ENCODE measurements around the gene BECN2. TPM values are rescaled to one million over a fixed set of nuclear protein-coding genes. Genes with fewer than 3 reads are reported as not detected.

BECN2 gene
- total RNA-seq, 1 donor from 2014 or later: not detected

- no peak for TF ChIP-seq CTCF (IDR thresholded peaks at IDR 0.05; ENCODE audit: insufficient read depth, low read length, severe bottlenecking)
- no peaks in the 10 kb centered on the region for H3K36me3 ChIP-seq (ENCODE audit: control insufficient read depth, insufficient read depth, low read length)
- FAIRE-seq (no peak), DNase-seq (ENCODE audit: low read depth) (no peak)
- no peaks in the 10 kb centered on the region for H3K27me3 ChIP-seq (ENCODE audit: control insufficient read depth, insufficient read depth, low read length)
- no peak overlapping the region for H3K4me3 ChIP-seq (ENCODE audit: low read depth, low read length)
Observed at GRCh38 chr1:241926141-241926540, 31.4 kb upstream of the BECN2 start.

GRCh38 chr1:241927321-241927720 lies 30.2 kb upstream of the BECN2 start:
- Histone ChIP-seq H3K4me3 (ENCODE audit: low read depth, low read length) (no peak overlapping the region), H3K36me3 (ENCODE audit: control insufficient read depth, insufficient read depth, low read length) (no peaks in the 10 kb centered on the region), H3K27me3 (ENCODE audit: control insufficient read depth, insufficient read depth, low read length) (no peaks in the 10 kb centered on the region)
- no peak for TF ChIP-seq CTCF (IDR thresholded peaks at IDR 0.05; ENCODE audit: insufficient read depth, low read length, severe bottlenecking)
- no peak for FAIRE-seq
- no peak for DNase-seq (ENCODE audit: low read depth)

GRCh38 chr1:241932845-241933244 lies 24.7 kb upstream of the BECN2 start:
- no peaks in the 10 kb centered on the region for H3K36me3 ChIP-seq (ENCODE audit: control insufficient read depth, insufficient read depth, low read length)
- no peak for DNase-seq (ENCODE audit: low read depth)
- no peak for FAIRE-seq
- no peak for TF ChIP-seq CTCF (IDR thresholded peaks at IDR 0.05; ENCODE audit: insufficient read depth, low read length, severe bottlenecking)
- no peaks in the 10 kb centered on the region for H3K27me3 ChIP-seq (ENCODE audit: control insufficient read depth, insufficient read depth, low read length)
- no peak overlapping the region for H3K4me3 ChIP-seq (ENCODE audit: low read depth, low read length)

- Histone ChIP-seq H3K4me3 (ENCODE audit: low read depth, low read length) (no peak overlapping the region), H3K27me3 (ENCODE audit: control insufficient read depth, insufficient read depth, low read length) (no peaks in the 10 kb centered on the region), H3K36me3 (ENCODE audit: control insufficient read depth, insufficient read depth, low read length) (no peaks in the 10 kb centered on the region)
- FAIRE-seq (no peak), DNase-seq (ENCODE audit: low read depth) (peak; percentile 11)
- no peak for TF ChIP-seq CTCF (IDR thresholded peaks at IDR 0.05; ENCODE audit: insufficient read depth, low read length, severe bottlenecking)
Observed at GRCh38 chr1:241934201-241934848, 23.2 kb upstream of the BECN2 start.

GRCh38 chr1:241934866-241935265 lies 22.7 kb upstream of the BECN2 start:
- no peak overlapping the region for H3K4me3 ChIP-seq (ENCODE audit: low read depth, low read length)
- no peak for DNase-seq (ENCODE audit: low read depth)
- H3K36me3 ChIP-seq (ENCODE audit: control insufficient read depth, insufficient read depth, low read length): no peaks in the 10 kb centered on the region
- H3K27me3 ChIP-seq (ENCODE audit: control insufficient read depth, insufficient read depth, low read length): no peaks in the 10 kb centered on the region
- no peak for TF ChIP-seq CTCF (IDR thresholded peaks at IDR 0.05; ENCODE audit: insufficient read depth, low read length, severe bottlenecking)
- no peak for FAIRE-seq

- no peaks in the 10 kb centered on the region for H3K27me3 ChIP-seq (ENCODE audit: control insufficient read depth, insufficient read depth, low read length)
- no peak for TF ChIP-seq CTCF (IDR thresholded peaks at IDR 0.05; ENCODE audit: insufficient read depth, low read length, severe bottlenecking)
- no peak overlapping the region for H3K4me3 ChIP-seq (ENCODE audit: low read depth, low read length)
- H3K36me3 ChIP-seq (ENCODE audit: control insufficient read depth, insufficient read depth, low read length): no peaks in the 10 kb centered on the region
- FAIRE-seq (no peak), DNase-seq (ENCODE audit: low read depth) (no peak)
Observed at GRCh38 chr1:241939798-241940197, 17.8 kb upstream of the BECN2 start.
